Calu3 (cell line): Measurements from ENCODE around the gene ZNF576. TPM values are rescaled to one million over a fixed set of nuclear protein-coding genes. Genes with fewer than 3 reads are reported as not detected.
A peak's percentile ranks its signal among the peaks of the same experiment; 100 is the strongest.

Experiments
- BruUV-seq: library from RNA; stranded (reverse); fragments of 400-500 nt; replicated peaks from 2 replicates; lab custom pipeline; 2021; lab: Mats Ljungman, UMichigan
- CTCF ChIA-PET: fragments of 300-600 bp; sonication (Branson Sonifier 250); formaldehyde crosslinking; loops from one replicate; lab custom pipeline; 2022; ENCODE audit warnings: antibody characterized with exemption; lab: Charles Lee
- DNase-seq: peaks from one replicate; pipeline ENCODE4 v3.0.0; 2022
- H3K27ac Mint-ChIP-seq: one replicate; pipeline ENCODE4 v1.8.0; 2022; ENCODE audit warnings: mixed read lengths; ENCODE audit not compliant: unreplicated experiment
- H3K27me3 Mint-ChIP-seq: one replicate; pipeline ENCODE4 v1.8.0; 2022; ENCODE audit warnings: mixed read lengths; ENCODE audit not compliant: unreplicated experiment
- H3K36me3 Mint-ChIP-seq: one replicate; pipeline ENCODE4 v1.8.0; 2022; ENCODE audit warnings: mild to moderate bottlenecking, moderate library complexity, mixed read lengths; ENCODE audit not compliant: insufficient read depth, unreplicated experiment
- H3K4me1 Mint-ChIP-seq: one replicate; pipeline ENCODE4 v1.8.0; 2022; ENCODE audit warnings: mild to moderate bottlenecking, low read depth, mixed read lengths; ENCODE audit not compliant: unreplicated experiment
- H3K4me3 Mint-ChIP-seq: one replicate; pipeline ENCODE4 v1.8.0; 2022; ENCODE audit warnings: mild to moderate bottlenecking, low read depth, moderate library complexity, mixed read lengths; ENCODE audit not compliant: unreplicated experiment
- H3K9me3 Mint-ChIP-seq: one replicate; pipeline ENCODE4 v1.8.0; 2022; ENCODE audit warnings: low read depth, mixed read lengths; ENCODE audit not compliant: unreplicated experiment
- intact Hi-C: fragments of 100-400 bp; cut with micrococcal nuclease; formaldehyde crosslinking; loops from one replicate; pipeline ENCODE4 v1.10.0; 2022; ENCODE audit not compliant: unreplicated experiment
- total RNA-seq: library from RNA; stranded (reverse); gene quantifications from 2 replicates; pipeline ENCODE4 v1.2.3, GENCODE V29; 2022
- TF ChIP-seq, protein P1 (sequence below): fragments of 200-600 bp; IDR thresholded peaks from one replicate; pipeline ENCODE4 v1.8.0; 2022; ENCODE audit warnings: antibody characterized with exemption; ENCODE audit not compliant: unreplicated experiment

Gene ZNF576
- total RNA-seq, 1 experiment from 2014 or later, result 20.7 TPM

DNA sequence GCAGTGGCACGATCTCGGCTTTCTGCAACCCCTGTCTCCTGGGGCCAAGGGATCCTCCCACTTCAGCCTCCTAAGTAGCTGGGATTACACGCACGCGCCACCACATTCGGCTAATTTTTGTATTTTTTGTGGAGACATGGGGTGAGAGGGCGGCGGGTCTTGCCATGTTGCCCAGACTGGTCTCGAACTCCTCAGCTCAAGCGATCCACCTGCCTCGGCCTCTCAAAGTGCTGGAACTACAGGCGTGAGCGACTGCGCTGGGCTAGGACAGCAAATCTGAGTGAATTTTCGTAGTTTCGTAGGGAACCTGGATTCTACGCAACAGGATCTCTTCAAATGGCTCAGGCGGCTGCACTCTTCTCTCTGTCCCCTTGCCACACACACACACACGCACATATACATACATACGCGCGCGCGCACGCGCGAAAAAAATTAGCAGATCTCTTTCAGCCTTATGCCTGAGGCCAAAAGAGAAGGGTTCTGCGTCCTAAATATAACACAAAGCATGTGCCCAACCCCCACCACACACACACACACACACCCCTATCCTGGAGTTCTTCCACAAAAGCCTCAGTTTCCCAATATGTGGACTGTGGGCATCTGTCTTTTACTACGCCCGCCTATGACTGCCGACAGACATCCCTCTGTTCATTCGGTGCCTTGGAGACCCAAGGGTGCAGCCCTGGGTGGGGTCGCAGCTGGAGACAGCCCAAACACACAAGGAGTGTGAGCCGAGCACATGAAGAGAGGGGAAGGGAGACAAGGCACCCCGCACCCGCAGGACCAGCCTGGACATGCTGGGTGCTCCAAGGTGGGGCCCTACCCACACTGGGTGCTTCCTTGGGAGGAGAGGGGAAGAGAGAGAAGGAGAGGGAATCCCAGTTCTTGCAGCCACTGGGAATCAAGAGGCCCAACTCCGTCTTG, 20.2 kb upstream of the ZNF576 start:
- CTCF ChIA-PET, result no interaction called here
- intact Hi-C loops, result no loop called here
- BruUV-seq, result no TSS peak
- H3K9me3 Mint-ChIP-seq, result no peaks in the 10 kb centered on the region
- no peaks in the 10 kb centered on the region for H3K4me1 Mint-ChIP-seq
- TF ChIP-seq, protein P1, sequence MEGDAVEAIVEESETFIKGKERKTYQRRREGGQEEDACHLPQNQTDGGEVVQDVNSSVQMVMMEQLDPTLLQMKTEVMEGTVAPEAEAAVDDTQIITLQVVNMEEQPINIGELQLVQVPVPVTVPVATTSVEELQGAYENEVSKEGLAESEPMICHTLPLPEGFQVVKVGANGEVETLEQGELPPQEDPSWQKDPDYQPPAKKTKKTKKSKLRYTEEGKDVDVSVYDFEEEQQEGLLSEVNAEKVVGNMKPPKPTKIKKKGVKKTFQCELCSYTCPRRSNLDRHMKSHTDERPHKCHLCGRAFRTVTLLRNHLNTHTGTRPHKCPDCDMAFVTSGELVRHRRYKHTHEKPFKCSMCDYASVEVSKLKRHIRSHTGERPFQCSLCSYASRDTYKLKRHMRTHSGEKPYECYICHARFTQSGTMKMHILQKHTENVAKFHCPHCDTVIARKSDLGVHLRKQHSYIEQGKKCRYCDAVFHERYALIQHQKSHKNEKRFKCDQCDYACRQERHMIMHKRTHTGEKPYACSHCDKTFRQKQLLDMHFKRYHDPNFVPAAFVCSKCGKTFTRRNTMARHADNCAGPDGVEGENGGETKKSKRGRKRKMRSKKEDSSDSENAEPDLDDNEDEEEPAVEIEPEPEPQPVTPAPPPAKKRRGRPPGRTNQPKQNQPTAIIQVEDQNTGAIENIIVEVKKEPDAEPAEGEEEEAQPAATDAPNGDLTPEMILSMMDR, result no peak
- peaks cover 14% of the 10 kb centered on the region for H3K27me3 Mint-ChIP-seq
- H3K27ac Mint-ChIP-seq, result peak overlapping the region; percentile 95
- peak overlapping the region; percentile 98 for H3K4me3 Mint-ChIP-seq
- DNase-seq, result no peak
- H3K36me3 Mint-ChIP-seq, result peaks cover 13% of the 10 kb centered on the region

DNA sequence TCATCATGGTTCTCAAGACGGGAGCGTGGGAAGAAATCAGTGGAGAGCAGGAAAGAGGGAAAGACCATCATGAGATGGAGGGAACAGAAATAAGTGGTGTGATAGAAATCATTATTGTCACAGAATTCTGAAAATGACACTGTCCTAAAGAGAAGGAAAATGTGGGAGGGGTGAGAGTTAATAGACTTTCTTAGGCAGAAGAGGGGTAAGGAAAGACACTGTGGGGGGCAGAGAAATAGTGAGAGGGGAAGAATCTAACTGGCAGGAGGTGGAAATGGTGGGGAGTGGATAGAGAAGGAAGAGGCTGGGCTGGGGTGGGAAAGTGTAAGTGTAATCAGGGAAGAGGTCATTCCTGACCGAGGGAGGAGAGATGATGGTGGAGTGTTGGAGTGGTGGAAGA, 17.6 kb upstream of the ZNF576 start:
- BruUV-seq, result no TSS peak

DNA sequence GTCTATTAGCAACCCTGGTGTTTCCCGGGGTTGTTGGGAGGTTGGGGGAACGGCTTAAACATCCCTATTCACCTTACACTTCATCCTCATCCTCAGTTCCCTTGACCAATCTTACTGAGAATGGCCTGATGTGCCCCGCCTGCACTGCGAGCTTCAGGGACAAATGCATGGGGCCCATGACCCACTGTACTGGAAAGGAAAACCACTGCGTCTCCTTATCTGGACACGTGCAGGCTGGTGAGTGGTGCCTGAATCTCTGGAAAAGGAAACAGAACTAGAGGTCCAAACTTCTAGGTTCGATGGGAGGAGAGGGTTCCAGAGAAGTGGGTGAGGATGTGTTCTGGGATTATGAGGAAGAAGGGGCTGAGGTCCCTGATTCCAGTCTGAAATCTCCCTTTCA, 14.9 kb upstream of the ZNF576 start:
- BruUV-seq, result no TSS peak
- no peak for DNase-seq
- TF ChIP-seq, protein P1, result no peak
- no peaks in the 10 kb centered on the region for H3K36me3 Mint-ChIP-seq
- no peak overlapping the region for H3K27ac Mint-ChIP-seq
- peaks cover 10% of the 10 kb centered on the region for H3K4me1 Mint-ChIP-seq
- no peaks in the 10 kb centered on the region for H3K9me3 Mint-ChIP-seq
- peaks cover 14% of the 10 kb centered on the region for H3K27me3 Mint-ChIP-seq
- H3K4me3 Mint-ChIP-seq, result no peak overlapping the region
- intact Hi-C loops, result no loop called here
- CTCF ChIA-PET, result no interaction called here

More for the DNA sequence above, 17.6 kb upstream of the ZNF576 start:
- TF ChIP-seq, protein P1, result no peak
- Mint-ChIP-seq H3K27ac (no peak overlapping the region), H3K9me3 (no peaks in the 10 kb centered on the region), H3K4me3 (no peak overlapping the region), H3K27me3 (peaks cover 14% of the 10 kb centered on the region), H3K36me3 (peaks cover 12% of the 10 kb centered on the region), H3K4me1 (no peaks in the 10 kb centered on the region)
- DNase-seq, result no peak
- CTCF ChIA-PET, result interaction anchor here (0.6 kb wide), 1 partner anchor 17 kb away, joined by 5 read pairs; no protein-coding TSS in a partner anchor
- intact Hi-C loops, result no loop called here

DNA sequence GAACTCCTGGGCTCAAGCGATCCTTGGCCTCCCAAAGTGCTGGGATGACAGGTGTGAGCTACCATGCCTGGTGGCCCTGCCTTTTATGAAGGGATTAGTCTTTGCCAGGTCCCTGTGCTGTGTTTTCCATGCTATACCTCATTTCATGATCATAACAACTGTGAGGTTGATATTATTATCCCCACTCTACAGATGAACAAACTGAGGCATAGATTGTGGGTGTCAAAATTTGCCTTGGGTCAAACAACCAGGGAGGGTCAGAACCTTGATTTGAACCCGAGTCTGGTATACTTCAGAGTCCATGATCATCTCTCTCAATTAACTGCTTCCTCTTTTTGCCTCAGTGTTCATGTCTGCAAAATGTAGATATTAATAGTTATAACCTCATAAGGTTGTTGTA, 13.9 kb upstream of the ZNF576 start:
- no peaks in the 10 kb centered on the region for H3K36me3 Mint-ChIP-seq
- BruUV-seq, result no TSS peak
- H3K9me3 Mint-ChIP-seq, result no peaks in the 10 kb centered on the region
- DNase-seq, result no peak
- peaks cover 10% of the 10 kb centered on the region for H3K4me1 Mint-ChIP-seq
- TF ChIP-seq, protein P1, result no peak
- no peak overlapping the region for H3K4me3 Mint-ChIP-seq
- CTCF ChIA-PET, result interaction anchor here (0.6 kb wide), 1 partner anchor 313 kb away, joined by 3 read pairs; the partner anchor contains the start of gene PSG9
- peaks cover 14% of the 10 kb centered on the region for H3K27me3 Mint-ChIP-seq
- intact Hi-C loops, result no loop called here
- H3K27ac Mint-ChIP-seq, result no peak overlapping the region
